ENCODE data around the gene BBS10. TPM values are rescaled to one million over a fixed set of nuclear protein-coding genes. Genes with fewer than 3 reads are reported as not detected.
"Not testable (repeated sequence)": the region's sequence is repeated elsewhere in the genome, so short reads cannot be mapped to it uniquely, and the experiment has no call there.

BBS10 gene
- total RNA-seq, 2 experiments from 2014 or later = 3.5 to 4.0 TPM

DNA sequence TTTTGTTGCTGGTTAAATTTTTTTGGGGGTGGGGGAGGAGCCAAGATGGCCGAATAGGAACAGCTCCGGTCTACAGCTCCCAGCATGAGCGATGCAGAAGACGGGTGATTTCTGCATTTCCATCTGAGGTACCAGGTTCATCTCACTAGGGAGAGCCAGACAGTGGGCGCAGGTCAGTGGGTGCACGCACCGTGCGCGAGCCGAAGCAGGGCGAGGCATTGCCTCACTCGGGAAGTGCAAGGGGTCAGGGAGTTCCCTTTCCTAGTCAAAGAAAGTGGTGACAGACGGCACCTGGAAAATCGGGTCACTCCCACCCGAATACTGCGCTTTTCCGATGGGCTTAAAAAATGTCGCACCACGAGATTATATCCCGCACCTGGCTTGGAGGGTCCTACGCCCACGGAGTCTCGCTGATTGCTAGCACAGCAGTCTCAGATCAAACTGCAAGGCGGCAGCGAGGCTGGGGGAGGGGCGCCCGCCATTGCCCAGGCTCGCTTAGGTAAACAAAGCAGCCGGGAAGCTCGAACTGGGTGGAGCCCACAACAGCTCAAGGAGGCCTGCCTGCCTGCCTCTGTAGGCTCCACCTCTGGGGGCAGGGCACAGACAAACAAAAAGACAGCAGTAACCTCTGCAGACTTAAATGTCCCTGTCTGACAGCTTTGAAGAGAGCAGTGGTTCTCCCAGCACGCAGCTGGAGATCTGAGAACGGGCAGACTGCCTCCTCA lies 28.5 kb downstream of the BBS10 start:
- H3K36me3 Mint-ChIP-seq (ENCODE audit: low read depth); POLR2A ChIA-PET; H3K9me3 Mint-ChIP-seq (ENCODE audit: insufficient read depth); CTCF ChIA-PET; H3K4me3 Mint-ChIP-seq; H3K27me3 Mint-ChIP-seq (ENCODE audit: low read depth); DNase-seq; H3K4me1 Mint-ChIP-seq (ENCODE audit: low read depth); H3K27ac Mint-ChIP-seq; ATAC-seq: not testable (repeated sequence)

DNA sequence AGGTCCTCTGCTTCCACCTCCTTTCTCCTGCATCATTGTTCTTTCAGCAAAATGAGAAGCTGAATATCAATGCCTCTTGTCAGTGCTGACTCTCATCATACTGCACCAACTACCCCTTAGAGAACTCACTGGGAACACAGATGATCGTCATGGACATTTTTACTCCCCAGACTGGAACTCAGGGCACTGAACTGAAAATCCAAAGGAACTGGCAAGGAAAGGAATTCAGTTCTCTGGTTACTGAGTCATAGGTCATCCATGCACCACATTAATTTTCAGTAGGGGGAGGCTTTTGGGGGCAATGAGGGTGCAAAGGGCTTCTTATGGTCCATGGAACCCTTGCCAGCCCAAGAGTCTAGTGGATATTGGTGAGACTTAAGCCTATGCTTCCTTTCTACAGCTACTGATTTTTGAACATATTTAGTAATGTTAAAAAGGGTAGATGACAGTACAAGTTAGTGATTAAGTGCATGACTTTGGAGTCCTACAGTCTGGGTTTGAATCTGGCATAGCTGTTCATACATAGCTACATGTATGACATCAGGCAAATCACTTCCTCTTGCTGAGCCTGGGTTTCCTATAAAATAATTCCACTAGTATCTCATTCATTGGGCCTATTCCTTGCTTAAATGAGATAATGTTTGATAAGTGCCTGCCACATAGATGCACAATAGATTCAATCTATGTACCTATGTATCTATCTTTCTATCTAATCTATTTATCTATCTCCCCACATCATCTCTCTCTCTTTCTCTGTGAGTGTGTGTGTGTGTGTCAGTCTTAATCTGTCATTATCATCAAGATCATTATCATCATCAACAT lies 29.2 kb downstream of the BBS10 start:
- Mint-ChIP-seq H3K4me3 (no peak overlapping the region), H3K9me3 (ENCODE audit: insufficient read depth) (no peaks in the 10 kb centered on the region), H3K27me3 (ENCODE audit: low read depth) (peaks cover 10% of the 10 kb centered on the region), H3K4me1 (ENCODE audit: low read depth) (no peaks in the 10 kb centered on the region), H3K27ac (no peak overlapping the region), H3K36me3 (ENCODE audit: low read depth) (no peaks in the 10 kb centered on the region)
- DNase-seq (no peak), ATAC-seq (no peak)
- ChIA-PET POLR2A (no interaction called here), CTCF (interaction anchor here (1.0 kb wide), 2 partner anchors 21 to 28 kb away, joined by 3 read pairs; no protein-coding TSS in a partner anchor)

DNA sequence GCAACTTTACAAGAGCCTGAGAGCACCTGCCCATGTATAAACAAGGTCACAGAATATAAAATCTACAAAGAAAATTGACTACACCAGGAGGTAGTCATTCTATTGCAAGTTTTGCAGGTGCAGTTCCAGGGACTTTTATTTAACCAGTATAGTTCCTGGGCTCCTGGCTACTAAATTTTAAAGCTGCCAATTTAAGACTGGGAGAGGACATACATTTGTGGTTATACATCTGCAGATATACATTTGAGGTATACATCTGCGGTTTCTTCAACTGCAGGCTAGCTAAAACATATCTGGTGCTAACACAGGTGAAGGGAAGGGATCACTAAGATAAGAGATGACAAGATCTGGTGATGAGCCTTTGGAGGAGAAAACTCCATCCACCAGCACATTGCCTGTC lies 30.2 kb downstream of the BBS10 start:
- H3K27ac Mint-ChIP-seq = no peak overlapping the region
- no peak for ATAC-seq
- DNase-seq = no peak
- CTCF ChIA-PET = interaction anchor here (1.0 kb wide), 2 partner anchors 22 to 29 kb away, joined by 3 read pairs; no protein-coding TSS in a partner anchor
- H3K27me3 Mint-ChIP-seq (ENCODE audit: low read depth) = peaks cover 10% of the 10 kb centered on the region
- H3K4me3 Mint-ChIP-seq = no peak overlapping the region
- no peaks in the 10 kb centered on the region for H3K36me3 Mint-ChIP-seq (ENCODE audit: low read depth)
- H3K4me1 Mint-ChIP-seq (ENCODE audit: low read depth) = no peaks in the 10 kb centered on the region
- no peaks in the 10 kb centered on the region for H3K9me3 Mint-ChIP-seq (ENCODE audit: insufficient read depth)
- POLR2A ChIA-PET = no interaction called here

DNA sequence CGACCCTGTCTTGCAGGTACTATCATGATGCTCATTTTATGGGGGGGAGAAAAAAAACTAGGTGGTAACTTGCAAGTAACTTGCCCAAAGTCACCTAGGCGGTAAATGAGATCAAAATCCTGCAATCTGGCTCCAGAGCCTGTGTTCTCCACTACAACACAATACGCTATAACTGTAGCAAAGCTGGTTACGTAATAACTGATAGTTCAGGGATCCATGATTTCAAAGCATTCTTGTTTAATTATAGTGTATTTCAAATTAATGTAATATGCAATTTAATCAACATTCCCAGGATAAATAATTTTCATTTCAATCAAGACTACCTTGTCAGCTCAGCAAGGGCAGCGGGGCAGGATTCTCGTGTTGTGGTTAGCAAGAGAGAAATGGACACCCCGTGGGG lies 31.7 kb downstream of the BBS10 start:
- ATAC-seq (no peak), DNase-seq (no peak)
- Mint-ChIP-seq H3K9me3 (ENCODE audit: insufficient read depth) (no peaks in the 10 kb centered on the region), H3K4me1 (ENCODE audit: low read depth) (no peaks in the 10 kb centered on the region), H3K4me3 (no peak overlapping the region), H3K27ac (no peak overlapping the region), H3K27me3 (ENCODE audit: low read depth) (peaks cover 13% of the 10 kb centered on the region), H3K36me3 (ENCODE audit: low read depth) (no peaks in the 10 kb centered on the region)
- ChIA-PET CTCF (no interaction called here), POLR2A (no interaction called here)

DNA sequence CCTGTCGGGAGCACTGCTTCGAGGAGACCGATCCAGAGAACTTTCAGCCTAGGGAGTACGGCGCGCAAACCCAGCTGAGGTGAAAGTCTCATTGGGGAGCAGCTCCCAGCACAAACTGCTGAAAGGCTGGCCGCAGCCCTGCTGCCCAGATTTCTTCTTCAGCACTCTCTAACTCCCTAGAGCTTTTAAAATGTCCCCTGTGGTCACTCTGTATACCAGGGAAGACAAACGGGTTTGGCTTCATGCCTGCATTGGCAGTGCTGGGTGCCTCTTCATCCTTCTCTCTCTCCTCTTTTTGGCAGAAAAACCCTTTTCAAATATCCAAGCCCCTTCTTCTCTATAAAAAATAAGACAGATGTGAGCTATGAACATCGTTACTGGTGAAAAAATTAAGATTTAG lies 34.9 kb downstream of the BBS10 start:
- Mint-ChIP-seq H3K4me1 (ENCODE audit: low read depth) (no peaks in the 10 kb centered on the region), H3K4me3 (no peak overlapping the region), H3K9me3 (ENCODE audit: insufficient read depth) (no peaks in the 10 kb centered on the region), H3K27ac (no peak overlapping the region), H3K27me3 (ENCODE audit: low read depth) (peaks cover 13% of the 10 kb centered on the region), H3K36me3 (ENCODE audit: low read depth) (no peaks in the 10 kb centered on the region)
- ATAC-seq (no peak), DNase-seq (no peak)
- CTCF ChIA-PET = no interaction called here
- POLR2A ChIA-PET = no interaction called here

DNA sequence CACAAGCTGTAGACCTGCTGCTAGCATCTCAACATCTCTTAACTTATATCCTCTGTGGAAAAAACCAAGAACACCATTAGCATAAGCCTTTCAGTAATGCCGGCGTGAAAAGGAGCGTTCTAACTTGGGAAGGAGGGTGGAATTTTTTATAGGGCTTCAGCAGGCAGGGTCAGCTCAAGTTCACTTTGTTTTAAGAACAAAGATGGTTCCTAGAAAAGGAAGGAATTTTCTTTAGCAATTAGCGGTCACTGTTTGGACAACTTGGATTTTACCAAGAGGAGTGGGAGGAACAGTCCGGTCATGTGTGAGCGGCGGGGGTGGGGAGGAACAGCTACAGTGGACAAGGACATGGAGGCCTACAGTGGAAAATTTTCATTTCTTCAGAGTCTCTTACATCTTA lies 35.9 kb downstream of the BBS10 start:
- ATAC-seq (no peak), DNase-seq (no peak)
- no peak overlapping the region for H3K4me3 Mint-ChIP-seq
- H3K27ac Mint-ChIP-seq = no peak overlapping the region
- no peaks in the 10 kb centered on the region for H3K9me3 Mint-ChIP-seq (ENCODE audit: insufficient read depth)
- H3K36me3 Mint-ChIP-seq (ENCODE audit: low read depth) = no peaks in the 10 kb centered on the region
- ChIA-PET POLR2A (no interaction called here), CTCF (no interaction called here)
- no peaks in the 10 kb centered on the region for H3K4me1 Mint-ChIP-seq (ENCODE audit: low read depth)
- H3K27me3 Mint-ChIP-seq (ENCODE audit: low read depth) = peaks cover 13% of the 10 kb centered on the region

DNA sequence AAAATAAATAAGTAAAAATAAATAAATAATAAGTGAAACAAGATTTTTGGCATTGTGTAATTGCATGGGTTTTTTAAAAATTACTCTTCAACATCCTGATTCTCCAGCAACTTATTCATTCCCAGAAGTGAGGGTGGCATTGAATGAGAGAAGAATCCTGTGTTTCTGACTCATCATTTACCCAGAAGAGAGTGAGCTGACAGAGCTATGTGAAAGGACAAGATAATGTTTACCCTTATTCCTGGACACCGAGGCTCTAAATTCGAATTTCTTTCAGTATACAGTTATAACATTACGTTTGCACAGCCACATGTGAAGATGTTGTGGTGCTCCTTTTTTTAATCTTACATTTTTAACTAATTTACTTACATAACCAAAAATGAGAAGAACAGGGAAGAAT lies 36.4 kb downstream of the BBS10 start:
- peaks cover 17% of the 10 kb centered on the region for H3K27me3 Mint-ChIP-seq (ENCODE audit: low read depth)
- no peaks in the 10 kb centered on the region for H3K4me1 Mint-ChIP-seq (ENCODE audit: low read depth)
- ATAC-seq = no peak
- H3K27ac Mint-ChIP-seq = no peak overlapping the region
- ChIA-PET CTCF (no interaction called here), POLR2A (no interaction called here)
- H3K36me3 Mint-ChIP-seq (ENCODE audit: low read depth) = no peaks in the 10 kb centered on the region
- no peak for DNase-seq
- H3K9me3 Mint-ChIP-seq (ENCODE audit: insufficient read depth) = no peaks in the 10 kb centered on the region
- no peak overlapping the region for H3K4me3 Mint-ChIP-seq

DNA sequence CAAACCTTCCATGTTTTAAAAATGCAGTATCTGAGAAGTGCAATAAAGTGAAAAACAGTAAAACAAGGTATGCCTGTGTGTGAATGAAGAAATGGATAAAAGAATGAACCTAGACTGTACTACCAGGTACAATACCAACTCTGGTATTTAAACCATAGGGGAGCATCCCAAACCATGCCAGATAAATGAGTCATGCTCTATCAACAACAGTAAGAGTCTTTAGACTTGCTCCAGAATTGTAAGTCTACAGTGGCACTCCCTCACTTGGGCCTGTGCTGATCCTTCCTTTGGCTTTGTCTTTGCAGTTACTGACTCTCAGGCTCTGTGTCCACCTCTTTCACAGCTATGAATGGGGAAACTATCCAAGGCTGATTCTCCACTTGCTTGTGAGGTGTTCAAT lies 38.1 kb downstream of the BBS10 start:
- Mint-ChIP-seq H3K27ac (no peak overlapping the region), H3K4me1 (ENCODE audit: low read depth) (no peaks in the 10 kb centered on the region), H3K36me3 (ENCODE audit: low read depth) (no peaks in the 10 kb centered on the region), H3K9me3 (ENCODE audit: insufficient read depth) (no peaks in the 10 kb centered on the region), H3K4me3 (no peak overlapping the region), H3K27me3 (ENCODE audit: low read depth) (peaks cover 11% of the 10 kb centered on the region)
- DNase-seq = no peak
- ChIA-PET POLR2A (no interaction called here), CTCF (no interaction called here)
- ATAC-seq = no peak

DNA sequence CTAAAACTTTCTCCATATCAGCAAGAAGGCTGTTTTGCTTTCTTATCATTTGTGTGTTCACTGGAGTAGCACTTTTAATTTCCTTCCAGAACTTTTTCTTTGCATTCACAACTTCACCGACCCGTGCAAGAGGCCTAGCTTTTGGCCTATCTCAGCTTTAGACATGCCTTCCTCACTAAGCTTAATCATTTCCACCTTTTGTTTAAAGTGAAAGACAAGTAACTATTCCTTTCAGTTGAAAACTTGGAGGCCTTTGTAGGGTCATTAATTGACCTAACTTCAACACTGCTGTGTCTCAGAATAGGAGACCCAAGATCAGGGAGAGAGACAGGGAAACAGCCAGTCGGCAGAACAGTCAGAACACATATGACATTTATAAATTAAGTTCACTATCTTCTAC lies 39.3 kb downstream of the BBS10 start:
- H3K27ac Mint-ChIP-seq = no peak overlapping the region
- no peak for ATAC-seq

DNA sequence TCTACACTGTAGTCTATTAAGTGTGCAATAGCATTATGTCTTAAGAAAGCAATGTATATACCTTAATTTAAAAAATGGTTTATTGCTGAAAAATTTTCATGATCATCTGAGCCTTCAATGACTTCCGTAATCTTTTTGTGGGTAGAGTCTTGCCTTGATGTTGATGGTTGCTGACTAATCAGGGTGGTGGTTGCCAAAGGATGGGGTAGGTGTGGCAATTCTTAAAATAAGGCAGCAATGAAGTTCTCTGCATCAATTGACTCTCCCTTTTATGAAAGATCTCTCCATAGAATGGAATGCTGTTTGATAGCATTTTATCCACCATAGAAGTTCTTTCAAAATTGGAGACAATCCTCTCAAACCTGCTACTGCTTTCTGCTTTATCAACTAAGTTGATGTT lies 41.1 kb downstream of the BBS10 start:
- no peak for ATAC-seq
- Mint-ChIP-seq H3K9me3 (ENCODE audit: insufficient read depth) (no peaks in the 10 kb centered on the region), H3K4me1 (ENCODE audit: low read depth) (peaks cover 13% of the 10 kb centered on the region), H3K4me3 (no peak overlapping the region), H3K27ac (no peak overlapping the region), H3K36me3 (ENCODE audit: low read depth) (no peaks in the 10 kb centered on the region), H3K27me3 (ENCODE audit: low read depth) (peaks cover 4% of the 10 kb centered on the region)
- CTCF ChIA-PET = no interaction called here
- no peak for DNase-seq
- POLR2A ChIA-PET = no interaction called here

More for the DNA sequence above, 39.3 kb downstream of the BBS10 start:
- Mint-ChIP-seq H3K9me3 (ENCODE audit: insufficient read depth) (no peaks in the 10 kb centered on the region), H3K4me3 (no peak overlapping the region), H3K27me3 (ENCODE audit: low read depth) (peaks cover 7% of the 10 kb centered on the region), H3K36me3 (ENCODE audit: low read depth) (no peaks in the 10 kb centered on the region), H3K4me1 (ENCODE audit: low read depth) (peaks cover 5% of the 10 kb centered on the region)
- ChIA-PET POLR2A (no interaction called here), CTCF (no interaction called here)
- no peak for DNase-seq

DNA sequence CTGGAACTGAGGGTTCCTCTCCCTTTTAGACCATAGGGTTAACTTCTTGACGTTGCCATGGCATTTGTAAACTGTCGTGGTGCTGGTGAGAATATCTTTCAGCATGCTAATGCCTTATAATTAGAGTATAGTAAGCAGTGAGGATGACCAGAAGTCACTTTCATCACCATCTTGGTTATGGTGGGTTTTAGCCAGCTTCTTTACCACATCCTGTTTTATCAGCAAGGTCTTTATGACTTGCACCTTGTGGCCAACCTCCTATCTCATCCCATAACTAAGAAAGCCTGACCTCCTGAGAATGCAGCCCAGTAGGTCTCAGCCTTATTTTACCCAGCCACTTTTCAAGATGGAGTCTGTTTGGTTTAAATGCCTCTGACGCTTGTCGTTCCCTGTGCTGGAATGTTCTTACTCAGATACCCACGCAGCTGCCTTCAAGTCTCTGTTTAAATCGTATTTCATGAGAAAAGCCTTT lies 44.2 kb downstream of the BBS10 start:
- Mint-ChIP-seq H3K9me3 (ENCODE audit: insufficient read depth) (no peaks in the 10 kb centered on the region), H3K27ac (no peak overlapping the region), H3K4me3 (no peak overlapping the region), H3K36me3 (ENCODE audit: low read depth) (no peaks in the 10 kb centered on the region), H3K27me3 (ENCODE audit: low read depth) (peaks cover 4% of the 10 kb centered on the region), H3K4me1 (ENCODE audit: low read depth) (peaks cover 13% of the 10 kb centered on the region)
- ChIA-PET CTCF (no interaction called here), POLR2A (no interaction called here)
- no peak for ATAC-seq
- no peak for DNase-seq

DNA sequence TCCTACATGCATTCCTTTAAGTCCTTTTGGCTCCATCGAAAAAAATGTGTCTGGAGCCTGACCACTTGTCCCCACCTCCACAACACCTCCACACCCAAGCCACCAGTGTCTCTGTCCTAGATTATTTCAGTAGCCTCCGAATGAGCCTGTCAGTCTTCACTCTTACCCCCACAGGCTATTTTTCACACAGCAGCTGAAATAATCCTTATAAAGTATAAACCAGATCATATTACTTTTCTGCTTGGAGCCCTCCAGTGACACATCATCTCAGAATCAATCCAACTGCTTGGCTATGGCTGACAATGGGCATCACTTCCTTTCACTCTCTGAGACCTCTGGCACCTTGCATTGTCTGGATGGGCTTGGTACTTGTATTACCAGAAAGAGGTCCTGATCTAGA lies 44.9 kb downstream of the BBS10 start:
- ChIA-PET POLR2A (no interaction called here), CTCF (no interaction called here)
- no peaks in the 10 kb centered on the region for H3K36me3 Mint-ChIP-seq (ENCODE audit: low read depth)
- H3K4me1 Mint-ChIP-seq (ENCODE audit: low read depth) = peaks cover 13% of the 10 kb centered on the region
- no peaks in the 10 kb centered on the region for H3K9me3 Mint-ChIP-seq (ENCODE audit: insufficient read depth)
- peaks cover 4% of the 10 kb centered on the region for H3K27me3 Mint-ChIP-seq (ENCODE audit: low read depth)
- ATAC-seq = no peak
- no peak for DNase-seq
- H3K27ac Mint-ChIP-seq = no peak overlapping the region
- no peak overlapping the region for H3K4me3 Mint-ChIP-seq

All from activated CD8-positive, alpha-beta T cell treated with anti-CD3 and anti-CD28 coated beads, Interleukin-2, amount 10 ng/mL, durations not matched to agents 7 days and 5 days (primary cell).